NT2/D1 (cell line): Measurements from ENCODE around the gene GTSE1.

Source experiments
- YY1 ChIP-seq: IDR thresholded peaks from 2 replicates; pipeline ENCODE4 v1.6.1; 2011; ENCODE audit not compliant: insufficient read length, insufficient read depth
- ZNF274 ChIP-seq: IDR thresholded peaks from 2 replicates; pipeline ENCODE4 v1.6.1; 2011; ENCODE audit warnings: mild to moderate bottlenecking, low read depth, low read length

DNA sequence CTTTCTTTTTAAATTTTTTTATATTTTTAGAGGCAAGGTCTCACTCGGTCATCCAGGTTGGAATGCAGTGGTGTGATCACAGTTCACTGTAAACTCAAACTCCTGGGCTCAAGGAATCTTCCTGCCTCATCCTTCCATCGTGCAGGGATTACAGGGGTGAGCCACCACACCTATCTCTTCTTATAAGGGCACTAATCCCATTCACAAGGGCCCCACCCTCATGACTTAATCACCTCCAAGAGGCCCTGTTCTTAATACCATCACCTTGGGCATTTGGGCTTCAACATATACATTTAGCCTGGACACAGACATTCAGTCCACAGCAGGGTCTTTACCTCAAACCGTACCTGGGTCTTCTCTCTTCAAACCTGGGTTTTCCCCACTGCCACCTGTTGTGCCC, 4.5 kb upstream of the GTSE1 start:
- TF ChIP-seq YY1 (no peak), ZNF274 (no peak)
